Measurements from ENCODE around the gene OR2T10. TPM values are rescaled to one million over a fixed set of nuclear protein-coding genes. Genes with fewer than 3 reads are reported as not detected.

Gene OR2T10
- total RNA-seq, 1 donor from 2014 or later: not detected

DNA sequence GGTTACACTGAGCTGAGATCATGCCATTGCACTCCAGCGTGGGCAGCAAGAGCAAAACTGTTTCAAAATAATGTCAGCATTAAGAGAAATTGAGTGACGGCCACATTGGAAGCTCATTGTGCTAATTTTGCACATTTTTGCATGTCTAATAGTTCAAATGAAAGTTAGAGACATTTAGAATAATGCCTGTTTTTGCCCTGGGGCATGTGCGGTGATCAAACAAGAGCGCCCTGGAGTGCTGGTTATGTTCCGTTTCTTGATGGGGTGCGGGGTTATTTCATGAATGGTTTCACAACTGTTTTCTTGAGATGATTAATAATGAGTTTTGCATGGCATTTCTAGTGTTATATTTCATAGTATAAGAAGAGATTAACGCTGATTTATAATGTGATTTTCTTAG is 24.3 kb upstream of the OR2T10 start:
- Histone ChIP-seq H3K4me1 (no peaks in the 10 kb centered on the region), H3K9me3 (no peaks in the 10 kb centered on the region), H3K27me3 (ENCODE audit: low read depth) (no peaks in the 10 kb centered on the region), H3K36me3 (no peaks in the 10 kb centered on the region), H3K4me3 (no peak overlapping the region), H3K27ac (no peak overlapping the region)
- TF ChIP-seq, protein P1, sequence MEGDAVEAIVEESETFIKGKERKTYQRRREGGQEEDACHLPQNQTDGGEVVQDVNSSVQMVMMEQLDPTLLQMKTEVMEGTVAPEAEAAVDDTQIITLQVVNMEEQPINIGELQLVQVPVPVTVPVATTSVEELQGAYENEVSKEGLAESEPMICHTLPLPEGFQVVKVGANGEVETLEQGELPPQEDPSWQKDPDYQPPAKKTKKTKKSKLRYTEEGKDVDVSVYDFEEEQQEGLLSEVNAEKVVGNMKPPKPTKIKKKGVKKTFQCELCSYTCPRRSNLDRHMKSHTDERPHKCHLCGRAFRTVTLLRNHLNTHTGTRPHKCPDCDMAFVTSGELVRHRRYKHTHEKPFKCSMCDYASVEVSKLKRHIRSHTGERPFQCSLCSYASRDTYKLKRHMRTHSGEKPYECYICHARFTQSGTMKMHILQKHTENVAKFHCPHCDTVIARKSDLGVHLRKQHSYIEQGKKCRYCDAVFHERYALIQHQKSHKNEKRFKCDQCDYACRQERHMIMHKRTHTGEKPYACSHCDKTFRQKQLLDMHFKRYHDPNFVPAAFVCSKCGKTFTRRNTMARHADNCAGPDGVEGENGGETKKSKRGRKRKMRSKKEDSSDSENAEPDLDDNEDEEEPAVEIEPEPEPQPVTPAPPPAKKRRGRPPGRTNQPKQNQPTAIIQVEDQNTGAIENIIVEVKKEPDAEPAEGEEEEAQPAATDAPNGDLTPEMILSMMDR (IDR thresholded peaks at IDR 0.05): no peak
- DNase-seq (no peak), ATAC-seq (no peak)
- intact Hi-C loops (cut with DNase I): no loop called here

DNA sequence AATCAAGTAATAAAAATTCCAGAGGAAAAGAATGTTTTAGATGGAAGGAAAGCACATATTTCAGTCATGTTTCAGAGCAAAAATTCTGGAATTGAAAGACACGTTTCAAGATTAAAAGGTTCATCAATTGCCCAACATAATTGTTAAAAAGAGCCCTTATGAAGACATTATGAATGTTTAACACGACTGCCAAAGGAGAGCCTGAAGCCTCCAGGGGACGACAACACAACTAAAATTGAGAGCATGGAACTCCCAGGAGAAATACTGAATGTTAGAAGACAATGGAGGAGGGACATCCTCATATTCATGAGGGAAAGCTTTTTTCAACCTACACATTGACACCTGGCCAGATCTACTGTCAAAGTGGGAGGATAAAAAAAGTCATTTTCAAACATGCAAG is 21.4 kb upstream of the OR2T10 start:
- Histone ChIP-seq H3K36me3 (no peaks in the 10 kb centered on the region), H3K4me1 (no peaks in the 10 kb centered on the region), H3K9me3 (no peaks in the 10 kb centered on the region), H3K4me3 (no peak overlapping the region), H3K27ac (no peak overlapping the region), H3K27me3 (ENCODE audit: low read depth) (no peaks in the 10 kb centered on the region)
- peak; percentile 45 to 68 for ATAC-seq
- intact Hi-C loops (cut with DNase I): no loop called here
- peak; percentile 57 for DNase-seq
- TF ChIP-seq, protein P1 (IDR thresholded peaks at IDR 0.05): peak; percentile 60

DNA sequence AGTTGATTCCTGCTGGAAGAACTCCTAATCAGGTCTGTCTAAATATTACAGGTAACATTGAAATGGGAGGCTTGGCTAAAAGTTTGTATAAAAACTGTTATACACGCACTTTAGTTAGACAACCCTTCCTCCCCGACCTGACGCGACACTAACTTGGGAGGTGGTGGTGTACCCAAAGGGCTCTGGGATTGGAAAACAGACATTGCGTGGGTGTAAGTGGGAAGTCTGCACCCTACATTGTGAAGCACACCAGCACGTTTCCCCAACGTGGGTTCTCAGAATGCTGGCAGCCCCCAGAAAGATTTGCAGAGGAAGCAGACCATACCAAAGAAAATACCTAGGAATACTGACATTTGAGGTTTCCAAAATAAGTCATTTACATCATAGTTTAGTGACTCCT is 20.6 kb upstream of the OR2T10 start:
- Histone ChIP-seq H3K27ac (no peak overlapping the region), H3K27me3 (ENCODE audit: low read depth) (no peaks in the 10 kb centered on the region), H3K4me3 (no peak overlapping the region), H3K9me3 (no peaks in the 10 kb centered on the region), H3K4me1 (no peaks in the 10 kb centered on the region), H3K36me3 (no peaks in the 10 kb centered on the region)
- TF ChIP-seq, protein P1 (IDR thresholded peaks at IDR 0.05): no peak
- intact Hi-C loops (cut with DNase I): no loop called here
- ATAC-seq: no peak
- DNase-seq: no peak

DNA sequence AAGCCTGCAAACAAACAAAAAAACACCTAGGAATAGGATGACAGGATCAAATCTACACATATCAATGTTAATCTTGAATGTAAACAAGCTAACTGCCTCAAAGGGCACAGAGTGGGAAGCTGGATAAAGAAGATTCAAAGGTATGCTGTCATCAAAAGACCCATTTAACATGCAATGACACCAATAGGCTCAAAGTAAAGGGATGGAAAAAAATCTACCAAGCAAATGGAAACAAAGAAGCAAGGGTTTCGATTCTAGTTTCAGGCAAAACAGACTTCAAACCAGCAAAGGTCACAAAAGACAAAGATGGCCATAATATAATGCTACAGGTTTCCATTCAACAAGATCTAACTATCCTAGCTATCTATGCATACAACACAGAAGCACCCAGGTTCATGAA is 16.2 kb upstream of the OR2T10 start:
- Histone ChIP-seq H3K9me3 (no peaks in the 10 kb centered on the region), H3K27me3 (ENCODE audit: low read depth) (no peaks in the 10 kb centered on the region), H3K27ac (no peak overlapping the region), H3K4me3 (no peak overlapping the region), H3K36me3 (no peaks in the 10 kb centered on the region), H3K4me1 (no peaks in the 10 kb centered on the region)
- ATAC-seq: no peak
- TF ChIP-seq, protein P1 (IDR thresholded peaks at IDR 0.05): no peak
- DNase-seq: no peak
- intact Hi-C loops (cut with DNase I): no loop called here

DNA sequence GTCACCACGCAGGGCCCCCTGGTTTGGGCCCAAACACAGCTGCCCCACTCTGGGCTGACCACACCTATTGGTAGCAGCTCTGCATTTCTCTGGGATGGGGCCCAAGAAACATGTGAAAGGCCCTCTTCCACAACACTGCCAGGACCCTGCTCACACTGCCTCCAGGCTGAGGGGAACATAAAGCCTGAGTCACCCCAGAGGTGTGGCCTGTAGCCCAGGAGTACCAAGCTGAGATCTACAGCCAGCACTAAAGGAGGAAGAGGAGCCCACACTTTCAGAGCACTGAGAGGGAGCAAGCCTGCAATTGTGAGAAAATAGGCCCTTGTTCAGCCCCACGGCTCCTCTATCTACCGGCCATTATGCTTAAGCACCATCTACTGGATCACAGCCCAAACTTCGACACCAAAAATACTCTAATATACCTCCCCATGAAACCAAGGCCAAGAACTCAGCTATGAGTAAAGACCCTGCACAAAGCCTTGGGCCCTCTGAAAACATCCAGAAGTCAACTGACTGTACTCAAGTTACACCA is 14.4 kb upstream of the OR2T10 start:
- Histone ChIP-seq H3K36me3 (no peaks in the 10 kb centered on the region), H3K9me3 (no peaks in the 10 kb centered on the region), H3K4me1 (no peaks in the 10 kb centered on the region), H3K27ac (no peak overlapping the region), H3K27me3 (ENCODE audit: low read depth) (no peaks in the 10 kb centered on the region), H3K4me3 (no peak overlapping the region)
- no peak for DNase-seq
- TF ChIP-seq, protein P1 (IDR thresholded peaks at IDR 0.05): no peak
- intact Hi-C loops (cut with DNase I): no loop called here
- ATAC-seq: no peak

DNA sequence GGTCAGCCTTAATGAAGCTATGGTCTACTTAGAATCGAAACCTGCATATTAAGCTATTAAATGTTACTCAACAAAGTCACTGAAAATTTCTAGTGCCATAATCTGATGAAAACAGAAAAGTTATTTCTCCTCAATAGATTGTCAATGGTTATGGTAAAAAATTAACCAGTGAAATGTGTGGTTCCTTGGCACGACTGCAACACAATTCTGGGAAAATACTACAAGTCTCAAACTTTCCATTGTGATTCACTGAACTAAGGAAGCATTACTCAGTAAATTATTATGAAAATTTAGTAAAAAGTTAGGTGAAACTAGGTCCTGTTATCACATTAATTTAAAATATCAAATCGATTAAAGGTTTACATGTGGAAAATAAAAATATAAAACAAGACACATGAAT is 12.8 kb upstream of the OR2T10 start:
- Histone ChIP-seq H3K4me3 (no peak overlapping the region), H3K4me1 (no peaks in the 10 kb centered on the region), H3K36me3 (no peaks in the 10 kb centered on the region), H3K9me3 (no peaks in the 10 kb centered on the region), H3K27ac (no peak overlapping the region), H3K27me3 (ENCODE audit: low read depth) (no peaks in the 10 kb centered on the region)
- intact Hi-C loops (cut with DNase I): no loop called here
- TF ChIP-seq, protein P1 (IDR thresholded peaks at IDR 0.05): no peak
- no peak for ATAC-seq
- DNase-seq: no peak
